Fibroblast of skin of abdomen (primary cell): ENCODE measurements around the gene ARPC1A.

Experiments
- DNase-seq: peaks from one replicate; pipeline ENCODE4 v3.0.0-alpha.2; 2013

The ARPC1A gene

DNA sequence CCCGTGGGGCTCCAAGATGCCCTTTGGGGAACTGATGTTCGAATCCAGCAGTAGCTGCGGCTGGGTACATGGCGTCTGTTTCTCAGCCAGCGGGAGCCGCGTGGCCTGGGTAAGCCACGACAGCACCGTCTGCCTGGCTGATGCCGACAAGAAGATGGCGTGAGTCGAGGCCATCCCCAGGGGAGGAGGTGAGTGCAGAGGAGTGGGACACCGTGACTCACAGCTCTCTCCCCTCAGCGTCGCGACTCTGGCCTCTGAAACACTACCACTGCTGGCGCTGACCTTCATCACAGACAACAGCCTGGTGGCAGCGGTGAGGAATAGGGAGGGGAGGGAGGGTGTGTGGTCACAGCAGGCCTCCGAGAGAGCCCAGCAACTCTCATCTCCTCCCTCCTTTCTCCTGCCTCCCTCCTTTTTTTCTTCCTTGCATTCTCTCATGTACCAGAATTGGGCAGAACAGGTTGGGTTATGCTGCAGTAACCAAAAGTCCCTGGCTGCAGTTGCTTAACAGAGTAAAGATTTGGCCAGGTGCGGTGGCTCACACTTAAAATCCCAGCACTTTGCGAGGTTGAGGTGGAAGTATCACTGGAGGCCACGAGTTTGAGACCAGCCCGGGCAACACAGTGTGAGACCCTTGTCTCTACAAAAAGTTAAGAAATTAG, 65.4 kb downstream of the ARPC1A start:
- no peak for DNase-seq

DNA sequence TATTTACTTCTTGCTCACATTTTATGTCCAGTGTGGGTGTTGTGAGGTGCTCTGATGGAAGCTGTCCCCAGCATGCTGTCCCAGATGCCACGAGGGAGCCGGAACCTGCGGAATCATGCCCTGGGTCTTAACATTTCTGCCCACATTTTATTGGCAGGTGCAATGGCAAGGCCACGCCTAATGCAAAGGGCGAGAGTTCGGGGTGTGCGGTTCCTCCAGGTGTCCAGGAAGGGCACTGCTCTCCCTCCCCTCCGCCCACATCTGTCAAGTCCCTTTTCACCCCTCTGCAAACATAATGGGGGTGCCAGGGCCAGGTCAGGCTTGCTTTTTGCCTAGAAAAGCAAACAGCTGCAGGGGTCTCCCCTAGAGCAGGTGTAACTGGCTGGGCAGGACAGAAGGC, 66.3 kb downstream of the ARPC1A start:
- DNase-seq = no peak

DNA sequence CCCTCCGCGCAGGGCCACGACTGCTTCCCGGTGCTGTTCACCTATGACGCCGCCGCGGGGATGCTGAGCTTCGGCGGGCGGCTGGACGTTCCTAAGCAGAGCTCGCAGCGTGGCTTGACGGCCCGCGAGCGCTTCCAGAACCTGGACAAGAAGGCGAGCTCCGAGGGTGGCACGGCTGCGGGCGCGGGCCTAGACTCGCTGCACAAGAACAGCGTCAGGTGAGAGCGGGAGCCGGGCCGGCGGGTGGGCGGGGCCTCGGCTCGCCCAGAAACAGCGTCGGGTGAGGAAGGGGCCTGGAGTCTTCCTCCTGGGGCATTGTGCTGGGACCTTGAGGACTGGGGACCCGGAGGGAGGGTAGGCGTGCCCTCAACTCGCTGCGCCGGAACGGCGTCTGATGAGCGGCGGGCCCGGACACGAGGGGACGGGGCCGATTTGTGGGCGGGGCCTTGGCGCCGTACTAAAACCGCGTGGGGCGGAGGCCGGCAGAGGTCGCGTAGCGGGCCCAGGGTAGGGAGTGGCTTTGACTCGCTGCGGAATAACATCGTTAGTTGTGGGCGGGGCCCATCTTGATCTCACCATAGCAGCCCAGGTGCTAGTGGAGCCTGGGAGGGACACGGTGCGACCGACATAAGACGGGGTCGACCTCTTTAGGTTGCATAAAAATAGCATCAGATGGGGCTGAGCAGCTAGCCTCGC, 67.1 kb downstream of the ARPC1A start:
- peak; percentile 43 for DNase-seq

DNA sequence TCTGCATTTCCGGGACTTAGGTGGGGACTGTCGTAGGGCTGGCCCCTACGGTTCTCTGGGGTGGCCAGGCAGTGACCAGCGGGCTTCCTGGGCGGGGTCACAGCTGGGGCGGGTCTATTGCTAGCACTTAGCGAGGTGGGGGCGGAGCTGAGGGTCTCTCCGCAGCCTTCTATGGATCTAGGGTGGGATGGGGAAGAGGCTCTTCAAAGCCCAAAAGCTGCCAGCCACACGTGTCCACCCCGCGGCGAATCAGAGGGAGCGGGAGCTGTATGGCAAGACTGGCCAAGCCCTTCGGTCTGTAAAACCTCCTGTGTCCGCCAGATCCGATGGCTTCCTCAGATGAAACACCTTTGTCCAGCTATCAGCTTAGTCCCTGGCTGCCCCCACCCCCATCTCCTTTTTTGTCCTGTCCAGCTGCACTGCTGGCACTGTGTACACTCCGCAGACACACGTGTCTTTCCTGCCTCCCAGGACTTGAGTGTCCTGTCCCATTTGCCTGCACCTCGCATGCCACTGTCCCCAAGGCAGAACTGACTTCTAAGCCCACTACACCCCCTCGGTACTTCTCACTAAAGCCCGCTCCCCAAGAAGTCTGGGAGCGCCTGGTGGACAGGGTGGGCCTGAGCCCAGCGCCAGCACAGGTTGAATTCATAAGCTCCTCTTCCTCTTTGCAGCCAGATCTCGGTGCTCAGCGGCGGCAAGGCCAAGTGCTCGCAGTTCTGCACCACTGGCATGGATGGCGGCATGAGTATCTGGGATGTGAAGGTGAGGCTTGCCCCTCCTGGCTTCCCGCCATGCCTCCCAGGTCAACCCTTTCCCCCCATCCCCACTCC, 67.9 kb downstream of the ARPC1A start:
- no peak for DNase-seq

DNA sequence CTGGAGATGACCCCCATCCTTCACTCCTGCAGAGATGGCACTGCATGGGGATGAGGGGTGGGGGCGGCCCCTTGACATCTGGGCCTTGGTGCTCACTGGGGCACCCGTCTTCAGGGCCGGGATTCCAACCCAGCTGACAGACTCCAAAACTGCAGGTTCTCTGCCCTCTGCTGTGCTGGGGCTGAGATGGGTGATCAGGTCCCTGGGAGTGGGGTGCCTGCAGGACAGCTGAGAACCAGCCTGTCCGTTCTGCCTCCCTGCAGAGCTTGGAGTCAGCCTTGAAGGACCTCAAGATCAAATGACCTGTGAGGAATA, 68.4 kb downstream of the ARPC1A start:
- DNase-seq = no peak

DNA sequence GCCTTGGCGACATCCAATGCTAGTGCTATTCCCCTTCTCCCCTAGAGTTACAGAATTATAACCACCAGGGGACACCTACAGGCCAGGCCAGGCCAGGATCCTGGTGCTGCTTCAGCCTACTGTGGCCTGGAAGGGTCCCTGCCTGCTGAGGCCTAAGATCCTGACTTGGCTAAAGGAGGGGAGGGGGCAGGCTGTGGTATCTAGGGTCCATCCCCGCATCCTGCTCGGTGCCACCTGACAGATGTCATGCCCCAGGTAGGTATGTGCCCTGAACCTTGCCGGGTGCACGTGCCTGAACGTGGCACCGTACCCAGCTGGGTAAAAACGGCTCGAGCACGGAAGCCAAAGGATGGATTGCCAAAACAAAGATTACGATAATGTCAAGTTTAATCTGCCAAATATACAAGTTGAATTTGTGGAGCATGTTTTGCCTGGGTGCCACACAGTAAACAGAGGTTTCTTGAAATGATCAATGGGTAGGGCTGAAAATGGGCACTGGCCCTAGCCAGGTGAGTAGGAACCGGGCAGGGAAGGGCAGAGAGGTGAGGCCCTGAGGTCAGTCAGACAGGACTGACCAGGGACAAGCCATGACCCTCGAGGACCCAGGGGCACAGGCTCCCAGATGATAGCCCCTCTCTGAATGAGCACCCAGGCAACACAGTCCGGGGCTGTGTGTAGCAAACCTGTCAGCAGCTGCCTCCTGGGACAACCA, 70.1 kb downstream of the ARPC1A start:
- DNase-seq = no peak

DNA sequence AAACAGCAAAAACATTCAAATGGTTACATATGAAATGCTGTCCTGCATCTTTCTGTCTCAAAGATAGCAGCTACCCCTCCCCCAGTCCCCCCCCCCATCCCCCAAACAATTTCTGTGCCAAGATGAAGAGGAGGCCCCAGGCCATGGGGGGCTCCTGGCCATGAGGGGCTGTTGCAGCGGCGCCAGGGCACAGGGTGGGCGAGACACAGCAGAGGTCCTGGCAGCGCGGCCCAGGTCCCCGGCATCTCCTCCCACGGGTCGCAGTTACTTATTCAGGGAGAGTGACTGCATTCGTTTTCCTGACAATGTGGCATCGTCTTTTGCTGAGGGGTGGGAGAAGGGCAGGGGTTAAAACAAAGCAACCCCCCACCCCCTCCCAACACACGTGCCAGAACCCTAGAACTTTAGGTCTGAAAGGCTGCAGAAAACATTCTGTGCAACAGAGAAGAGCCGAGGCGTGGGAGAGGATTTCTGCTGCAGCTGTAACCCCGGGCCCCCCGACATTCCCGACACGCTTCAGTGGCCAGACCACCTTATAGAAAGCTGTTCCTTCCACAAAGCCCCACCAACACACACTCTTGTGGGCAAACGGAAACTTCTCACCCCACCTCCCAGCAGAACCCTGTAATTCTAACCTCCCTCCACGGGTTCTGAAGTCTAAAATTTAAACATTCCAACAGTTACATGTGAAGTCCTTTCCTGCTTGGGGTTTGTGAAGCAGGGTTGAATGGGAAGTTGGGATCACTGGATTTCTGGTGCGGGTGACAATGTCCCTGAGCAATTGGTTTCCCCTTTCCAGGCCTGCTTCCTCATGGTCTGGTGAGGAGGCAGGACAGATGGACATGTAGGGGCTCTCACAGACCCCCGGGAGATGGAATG, 71.0 kb downstream of the ARPC1A start:
- DNase-seq = no peak

DNA sequence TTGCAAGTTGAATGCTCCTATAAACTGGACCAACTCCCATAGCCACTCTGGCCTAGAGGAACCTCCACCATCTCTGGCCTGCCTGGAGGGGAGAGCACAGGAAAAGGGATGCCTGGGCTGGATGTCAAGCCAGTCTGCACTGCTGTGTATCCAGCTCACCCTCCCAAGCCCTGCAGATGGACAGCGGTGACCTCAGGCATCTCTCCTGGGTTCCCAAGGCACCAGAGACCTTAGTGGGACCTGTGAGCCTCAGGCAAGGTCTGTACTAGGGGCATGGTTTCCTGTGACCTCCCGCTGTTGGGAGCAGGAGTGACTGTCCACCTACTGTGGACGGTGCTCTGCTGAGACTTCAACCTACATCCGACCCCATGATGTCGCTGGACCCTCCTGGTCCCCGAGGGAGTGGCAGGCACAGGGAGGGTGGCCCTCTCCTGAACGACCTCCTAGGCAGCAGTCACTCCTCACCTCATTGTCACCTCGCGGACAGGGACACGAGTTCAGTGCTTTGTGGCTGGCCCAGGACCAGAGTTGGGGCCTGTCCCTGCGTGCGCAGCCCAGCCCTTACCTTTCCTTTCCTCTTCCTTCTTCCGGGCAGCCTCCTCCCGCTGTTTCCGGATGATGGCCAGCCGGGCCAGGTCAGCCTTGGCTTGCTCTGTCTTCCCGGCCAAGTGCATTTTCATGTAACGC, 71.7 kb downstream of the ARPC1A start:
- DNase-seq = no peak

DNA sequence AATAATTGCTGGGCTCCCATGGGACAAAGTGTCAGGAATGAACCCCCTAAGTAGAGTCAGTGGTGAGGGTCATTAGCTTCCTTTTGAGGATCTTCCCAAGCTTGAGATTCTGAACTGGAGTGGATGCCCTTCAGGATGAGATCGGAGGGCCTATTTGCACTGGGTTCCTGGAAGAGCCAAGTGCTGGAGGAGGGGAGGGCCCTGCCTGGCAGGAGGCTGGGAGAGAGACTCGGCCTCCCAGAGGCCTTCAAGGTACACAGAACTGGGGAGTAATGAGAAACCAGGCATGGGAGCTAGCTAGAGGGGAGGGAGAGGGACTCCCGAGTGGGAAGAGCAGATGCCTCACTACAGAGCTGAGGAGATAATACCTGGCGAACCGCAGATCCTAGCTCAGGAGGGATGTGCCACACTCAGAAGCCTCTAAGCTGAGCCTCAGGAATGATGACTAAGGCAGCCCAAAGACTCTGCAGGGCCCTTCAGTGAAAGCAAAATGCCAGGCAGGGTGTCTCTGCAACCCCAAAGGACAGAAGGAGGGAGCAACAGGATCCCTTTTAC, 73.3 kb downstream of the ARPC1A start:
- DNase-seq = no peak

DNA sequence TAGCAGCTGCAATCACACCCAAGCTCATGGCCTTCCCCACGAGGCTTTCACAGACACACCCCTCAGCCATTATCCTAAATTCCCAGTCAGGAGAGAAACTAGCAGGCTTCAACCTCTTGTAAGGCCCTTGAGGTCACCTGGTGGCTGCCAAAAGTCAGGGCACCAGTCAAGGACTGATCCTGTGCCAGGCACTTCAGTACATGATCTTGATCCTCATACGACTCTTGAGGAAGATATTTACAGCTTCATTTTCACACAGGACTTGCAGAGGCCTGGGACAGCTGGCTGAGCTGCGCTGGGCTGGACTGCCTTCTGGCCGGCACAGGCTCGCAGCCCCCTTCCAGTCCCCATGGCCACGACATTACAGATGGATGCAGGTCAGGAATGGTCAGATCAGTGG, 73.9 kb downstream of the ARPC1A start:
- no peak for DNase-seq

DNA sequence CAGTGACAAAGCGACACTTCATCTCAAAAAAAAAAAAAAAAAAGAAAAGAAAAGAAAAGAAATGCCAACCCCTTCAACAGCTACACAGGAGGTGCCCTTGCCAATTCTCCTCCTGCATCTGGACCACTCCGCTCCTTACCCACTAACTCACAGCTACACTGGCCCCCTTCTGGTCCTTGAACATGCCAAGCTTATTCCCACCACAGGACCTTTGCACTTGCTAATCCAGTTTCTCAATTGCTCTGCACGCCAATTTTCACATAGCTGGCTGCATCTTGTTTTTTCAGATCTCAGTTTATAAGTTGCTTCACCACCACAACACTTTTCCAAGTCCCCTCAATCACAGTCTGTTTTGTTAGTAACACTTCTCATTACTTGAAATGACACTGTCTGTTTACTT, 77.2 kb downstream of the ARPC1A start:
- DNase-seq = no peak

DNA sequence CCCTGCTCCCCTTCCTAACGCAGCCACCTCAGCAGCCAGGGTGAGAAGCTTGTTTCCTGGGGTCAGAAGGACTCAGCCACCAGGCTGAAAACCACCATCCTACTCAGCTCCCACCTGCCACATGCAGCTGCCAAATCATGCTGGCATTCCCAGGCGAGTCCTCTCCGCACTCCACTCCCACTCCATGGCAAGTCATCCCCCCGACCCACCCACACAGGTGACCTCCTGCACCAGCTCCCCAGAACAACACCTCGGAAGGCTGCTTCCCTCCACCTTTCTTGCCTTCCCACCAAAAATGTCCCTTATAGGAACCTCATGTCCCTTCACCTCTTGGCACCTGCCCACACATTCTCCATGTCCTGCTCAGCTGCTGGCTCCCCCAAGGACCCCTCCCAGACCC, 78.1 kb downstream of the ARPC1A start:
- DNase-seq = no peak

DNA sequence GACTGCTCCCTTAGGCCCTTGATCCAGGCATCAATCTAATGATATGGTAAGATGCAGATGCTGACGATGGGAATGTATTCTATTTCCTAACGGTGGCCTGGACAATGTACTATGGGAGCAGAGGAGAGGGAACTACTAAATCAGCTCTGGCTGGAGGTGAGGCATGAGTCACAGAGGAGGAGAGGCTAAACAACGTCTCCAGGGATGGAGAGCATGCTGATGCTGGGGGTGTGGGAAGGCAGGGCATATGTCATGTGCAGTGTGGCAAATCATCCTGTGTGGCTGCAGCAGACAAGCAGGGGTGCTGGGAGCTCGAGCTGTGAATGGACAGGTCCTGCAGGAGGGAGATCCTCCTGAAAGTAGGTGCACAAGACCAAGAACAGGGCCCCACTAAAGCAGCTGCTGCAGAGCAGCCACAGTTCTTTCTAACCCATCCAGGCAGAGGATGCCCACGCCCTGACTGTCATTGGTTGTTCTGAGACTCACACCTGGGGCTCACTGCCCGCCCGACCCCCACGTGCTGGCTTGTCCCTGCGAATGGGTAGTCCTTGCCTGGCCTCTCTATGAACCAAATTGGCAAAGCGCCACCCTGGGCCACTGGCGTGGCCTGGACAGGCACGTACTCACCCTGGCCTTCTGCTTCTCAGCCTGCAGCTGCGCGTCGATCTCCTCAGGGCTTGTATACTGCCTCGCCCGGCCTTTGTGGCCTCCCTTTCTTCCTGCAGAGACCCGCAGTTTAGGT, 78.7 kb downstream of the ARPC1A start:
- DNase-seq = no peak

DNA sequence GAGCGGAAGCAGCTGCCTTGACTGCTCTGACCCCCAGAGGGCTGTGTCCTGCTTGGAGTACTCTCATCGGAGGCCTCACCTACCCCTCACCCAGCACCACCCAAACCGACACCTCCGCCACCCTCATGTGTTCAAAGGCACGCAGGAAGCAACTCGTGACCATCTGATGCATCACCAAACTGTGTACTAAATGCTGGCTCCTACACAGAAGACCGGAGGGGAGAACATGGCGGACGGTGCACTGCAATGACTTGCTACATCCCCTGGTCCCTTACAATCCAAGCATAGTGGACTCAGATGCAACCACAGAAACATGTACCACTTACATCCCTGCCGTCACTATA, 79.3 kb downstream of the ARPC1A start:
- no peak for DNase-seq

DNA sequence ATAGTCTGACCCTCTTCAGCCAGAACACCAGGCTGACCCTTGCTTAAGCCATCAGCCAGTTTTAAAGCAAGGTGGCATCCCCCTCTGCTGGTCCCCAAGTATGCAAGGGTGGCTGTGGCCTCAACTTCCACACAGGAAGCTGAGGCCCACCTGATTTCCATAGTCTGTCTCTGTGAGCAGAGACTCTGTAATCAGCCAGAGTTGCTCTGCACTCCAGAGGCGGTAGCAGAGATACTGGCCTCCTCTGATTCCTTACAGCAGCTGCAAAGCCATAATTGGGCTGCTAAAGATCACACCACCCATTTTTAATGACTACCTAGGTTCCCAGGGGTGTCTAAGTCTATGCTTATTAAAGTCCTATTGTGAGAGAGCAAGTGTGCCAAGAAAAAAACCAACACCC, 80.9 kb downstream of the ARPC1A start:
- DNase-seq = no peak

DNA sequence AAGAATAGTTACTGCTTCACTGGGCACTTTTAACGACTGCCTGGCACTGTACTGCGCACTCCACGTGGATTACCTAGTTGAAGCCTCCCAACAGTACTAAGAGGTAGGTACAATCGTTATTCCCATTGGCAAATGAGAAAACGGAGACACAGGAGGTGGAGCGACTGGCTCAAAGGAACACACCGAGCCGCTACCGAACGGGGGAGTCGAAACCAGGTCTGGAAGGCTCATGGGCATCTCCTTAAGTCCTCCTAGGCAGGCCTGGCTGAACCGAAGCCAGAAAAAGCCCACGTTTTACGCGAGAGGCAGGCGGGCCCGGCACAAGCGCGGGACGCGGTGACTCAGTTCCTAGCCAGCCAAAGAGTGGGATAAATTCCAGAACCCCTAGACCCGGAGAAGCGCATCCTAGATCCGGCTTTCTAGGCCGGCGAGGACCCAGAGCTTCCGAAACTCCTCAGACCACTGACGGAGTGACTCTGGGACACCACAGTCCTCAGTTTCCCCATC, 82.2 kb downstream of the ARPC1A start:
- peak; percentile 82 for DNase-seq

DNA sequence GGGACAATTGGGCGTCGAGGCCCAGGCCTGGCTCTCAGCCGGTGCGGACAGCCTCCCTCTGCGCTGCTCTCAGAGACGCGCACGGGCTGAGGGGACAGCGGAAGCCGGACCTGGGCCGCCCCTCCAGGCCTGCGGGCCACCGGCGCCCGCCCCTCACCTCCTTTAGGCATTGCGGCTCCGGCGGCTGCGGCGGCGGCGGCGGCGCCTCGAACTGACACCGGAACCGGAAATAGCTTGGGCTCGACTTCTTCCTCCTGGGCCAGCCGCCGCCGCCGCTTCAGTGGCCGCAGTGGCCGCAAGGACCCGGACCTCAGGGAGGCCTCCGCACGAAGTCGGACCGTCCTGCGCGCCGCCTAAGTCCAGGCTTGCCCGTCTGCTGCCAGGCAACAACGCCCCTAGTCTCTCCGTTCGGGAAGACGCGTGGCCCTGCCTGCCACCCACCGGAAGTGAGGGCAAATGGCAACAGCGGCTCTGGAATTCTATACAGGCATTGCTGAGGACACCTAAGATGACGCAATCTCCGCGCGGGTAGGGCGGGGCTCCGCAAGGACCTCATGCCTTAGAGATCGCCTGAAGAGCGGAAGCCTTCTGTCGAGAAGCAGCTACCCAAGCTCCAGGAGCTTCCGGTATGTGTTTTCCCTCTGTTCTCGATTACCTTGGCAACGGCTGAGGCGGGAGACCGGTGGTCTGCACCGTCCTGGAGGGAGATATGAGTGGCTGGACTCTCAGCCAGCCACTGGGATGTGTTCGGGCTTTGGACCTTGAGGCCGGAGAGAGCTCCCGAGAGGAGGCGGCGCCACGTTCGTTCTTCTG, 82.9 kb downstream of the ARPC1A start, which contains the start of the genes BUD31 and PDAP1:
TSS of gene BUD31 (plus strand) at position 591 of the 813 bp plus-strand sequence. CDS start 2,124 bp downstream, outside the sequence.
TSS of gene PDAP1 (minus strand) at position 219 of the 813 bp plus-strand sequence. CDS start at position 170, 49 bp downstream.
- peak; percentile 96 for DNase-seq

DNA sequence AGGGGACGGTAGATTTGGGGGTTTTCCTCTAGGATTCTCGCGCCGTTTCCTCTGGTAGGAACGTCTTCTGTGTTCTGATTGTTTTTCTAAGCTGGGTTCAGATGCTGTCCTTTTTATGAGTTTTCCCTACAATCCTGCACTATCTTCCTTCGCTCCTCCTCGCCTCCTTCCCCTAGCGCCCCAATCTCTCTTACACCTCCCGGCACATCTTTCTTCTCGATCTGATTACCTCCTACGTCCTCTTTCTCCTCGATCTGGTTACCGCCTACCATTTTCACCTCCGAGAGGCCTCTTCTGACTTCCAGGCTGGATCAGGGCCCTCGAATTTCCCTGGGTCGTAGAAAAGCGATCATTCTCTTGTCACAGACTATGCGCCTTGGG, 83.5 kb downstream of the ARPC1A start:
- no peak for DNase-seq

DNA sequence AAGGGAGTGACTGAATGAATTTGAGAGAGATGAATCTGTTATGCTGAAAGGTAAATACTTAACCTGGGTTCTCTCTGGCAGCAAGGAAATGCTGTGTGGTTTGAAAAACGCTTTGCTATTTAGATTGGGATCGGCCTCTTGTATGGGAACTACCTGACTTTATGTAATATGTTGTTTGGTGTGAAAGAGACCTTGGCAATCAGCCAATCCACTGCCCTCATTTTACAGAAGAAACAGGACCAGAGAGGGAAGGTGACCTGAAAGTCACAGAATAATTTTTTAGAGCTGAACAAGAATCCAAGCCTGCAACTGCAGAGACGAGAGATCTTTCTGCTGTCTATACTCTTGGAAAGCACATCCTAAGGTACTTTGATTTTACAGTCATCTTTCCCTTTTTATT, 84.1 kb downstream of the ARPC1A start:
- no peak for DNase-seq
